ENCODE results near the gene CDX1.
A peak's percentile ranks its signal among the peaks of the same experiment; 100 is the strongest.
"Not testable (repeated sequence)": the region's sequence is repeated elsewhere in the genome, so short reads cannot be mapped to it uniquely, and the experiment has no call there.

The CDX1 gene

GRCh38 chr5:150219861-150220260, 53.3 kb downstream of the CDX1 start:
- H4K20me1 ChIP-seq: no peaks in the 10 kb centered on the region
- no peak overlapping the region for H3K4me3 ChIP-seq
- H3K9ac ChIP-seq: peak overlapping the region in 2 of 11 experiments; percentile 18 to 56; a peak in 2 of 22 replicates
- H3K27ac ChIP-seq: no peak overlapping the region
- peaks cover 7 to 27% (median 16%) of the 10 kb centered on the region in 10 experiments; a peak in 17 of 20 replicates for H3K4me1 ChIP-seq
- no peaks in the 10 kb centered on the region for H3K36me3 ChIP-seq
- no peak for TF ChIP-seq Cebpa-rat (IDR thresholded peaks at IDR 0.05)
- H3K4me2 ChIP-seq: peak overlapping the region in 1 of 11 experiments; percentile 48; a peak in 1 of 22 replicates
- H3K27me3 ChIP-seq: no peaks in the 10 kb centered on the region
- no peaks in the 10 kb centered on the region for H3K9me3 ChIP-seq (replicated peaks in 1 of 11)

GRCh38 chr5:150221471-150221870, 54.9 kb downstream of the CDX1 start:
- Histone ChIP-seq H4K20me1 (no peaks in the 10 kb centered on the region), H3K27me3 (no peaks in the 10 kb centered on the region), H3K36me3 (no peaks in the 10 kb centered on the region), H3K9ac (no peak overlapping the region), H3K4me3 (no peak overlapping the region), H3K4me2 (no peak overlapping the region), H3K4me1 (peaks cover 3 to 19% (median 12%) of the 10 kb centered on the region in 10 experiments; a peak in 17 of 20 replicates), H3K27ac (no peak overlapping the region), H3K9me3 (replicated peaks in 1 of 11) (no peaks in the 10 kb centered on the region)
- no peak for TF ChIP-seq Cebpa-rat (IDR thresholded peaks at IDR 0.05)

- no peak for TF ChIP-seq Cebpa-rat (IDR thresholded peaks at IDR 0.05)
- H3K4me2 ChIP-seq: no peak overlapping the region
- H4K20me1 ChIP-seq: no peaks in the 10 kb centered on the region
- H3K27ac ChIP-seq: no peak overlapping the region
- H3K27me3 ChIP-seq: no peaks in the 10 kb centered on the region
- no peak overlapping the region for H3K4me3 ChIP-seq
- H3K9me3 ChIP-seq (replicated peaks in 1 of 11): no peaks in the 10 kb centered on the region
- peaks cover 7 to 17% (median 11%) of the 10 kb centered on the region in 10 experiments; a peak in 19 of 20 replicates for H3K4me1 ChIP-seq
- H3K36me3 ChIP-seq: no peaks in the 10 kb centered on the region
- H3K9ac ChIP-seq: no peak overlapping the region
These were observed 56.3 kb downstream of the CDX1 start for GRCh38 chr5:150222906-150223305.

GRCh38 chr5:150223474-150223873, 56.9 kb downstream of the CDX1 start:
- Histone ChIP-seq H3K9ac (no peak overlapping the region), H3K27me3 (no peaks in the 10 kb centered on the region), H3K4me2 (no peak overlapping the region), H3K9me3 (replicated peaks in 1 of 11) (no peaks in the 10 kb centered on the region), H3K36me3 (no peaks in the 10 kb centered on the region), H3K4me3 (no peak overlapping the region), H4K20me1 (no peaks in the 10 kb centered on the region), H3K4me1 (peaks cover 7 to 16% (median 12%) of the 10 kb centered on the region in 10 experiments; a peak in 18 of 20 replicates), H3K27ac (no peak overlapping the region)
- TF ChIP-seq Cebpa-rat (IDR thresholded peaks at IDR 0.05): no peak

GRCh38 chr5:150224483-150225027, 58.0 kb downstream of the CDX1 start:
- Histone ChIP-seq H3K9me3 (replicated peaks in 1 of 11) (no peaks in the 10 kb centered on the region), H3K36me3 (no peaks in the 10 kb centered on the region), H3K27ac (no peak overlapping the region), H3K27me3 (no peaks in the 10 kb centered on the region), H3K4me2 (no peak overlapping the region), H3K4me1 (peaks cover 7 to 16% (median 12%) of the 10 kb centered on the region in 10 experiments; a peak in 18 of 20 replicates), H4K20me1 (no peaks in the 10 kb centered on the region), H3K4me3 (no peak overlapping the region), H3K9ac (no peak overlapping the region)
- no peak for TF ChIP-seq Cebpa-rat (IDR thresholded peaks at IDR 0.05)

- H3K9me3 ChIP-seq (replicated peaks in 1 of 11): no peaks in the 10 kb centered on the region
- no peaks in the 10 kb centered on the region for H4K20me1 ChIP-seq
- no peak for TF ChIP-seq Cebpa-rat (IDR thresholded peaks at IDR 0.05)
- H3K4me2 ChIP-seq: peak overlapping the region in 4 of 11 experiments; percentile 10 to 69 (median 46); a peak in 5 of 22 replicates
- H3K27me3 ChIP-seq: no peaks in the 10 kb centered on the region
- 0 out of 22 replicates have a peak overlapping the region, but pooled peaks of 1 of the 11 experiments have one; percentile 2 for H3K27ac ChIP-seq
- peak overlapping the region in 1 of 11 experiments; percentile 38; a peak in 1 of 22 replicates for H3K9ac ChIP-seq
- H3K4me1 ChIP-seq: peaks cover 0 to 16% (median 3%) of the 10 kb centered on the region in 10 experiments; a peak in 9 of 20 replicates
- no peaks in the 10 kb centered on the region for H3K36me3 ChIP-seq
- H3K4me3 ChIP-seq: no peak overlapping the region
These were observed 60.5 kb downstream of the CDX1 start for GRCh38 chr5:150227036-150227435.

GRCh38 chr5:150227606-150228273, 61.2 kb downstream of the CDX1 start:
- H3K4me2 ChIP-seq: peak overlapping the region in 4 of 11 experiments; percentile 10 to 69 (median 46); a peak in 7 of 22 replicates
- peaks cover 0 to 17% (median 3%) of the 10 kb centered on the region in 10 experiments; a peak in 9 of 20 replicates for H3K4me1 ChIP-seq
- no peak for TF ChIP-seq Cebpa-rat (IDR thresholded peaks at IDR 0.05)
- 0 out of 22 replicates have a peak overlapping the region, but pooled peaks of 2 of the 11 experiments have one; percentile 2 to 7 for H3K27ac ChIP-seq
- H3K9me3 ChIP-seq (replicated peaks in 1 of 11): no peaks in the 10 kb centered on the region
- H3K4me3 ChIP-seq: no peak overlapping the region
- no peaks in the 10 kb centered on the region for H3K27me3 ChIP-seq
- H3K9ac ChIP-seq: peak overlapping the region in 2 of 11 experiments; percentile 4 to 38; a peak in 2 of 22 replicates
- H4K20me1 ChIP-seq: no peaks in the 10 kb centered on the region
- no peaks in the 10 kb centered on the region for H3K36me3 ChIP-seq

- no peak overlapping the region for H3K27ac ChIP-seq
- peaks cover 4 to 35% (median 11%) of the 10 kb centered on the region in 10 experiments for H3K4me1 ChIP-seq
- H3K9ac ChIP-seq: no peak overlapping the region
- H3K36me3 ChIP-seq: no peaks in the 10 kb centered on the region
- H4K20me1 ChIP-seq: no peaks in the 10 kb centered on the region
- no peaks in the 10 kb centered on the region for H3K9me3 ChIP-seq (replicated peaks in 1 of 11)
- H3K4me2 ChIP-seq: no peak overlapping the region
- H3K4me3 ChIP-seq: no peak overlapping the region
- no peaks in the 10 kb centered on the region for H3K27me3 ChIP-seq
- TF ChIP-seq Cebpa-rat (IDR thresholded peaks at IDR 0.05): no peak
These were observed 63.0 kb downstream of the CDX1 start for GRCh38 chr5:150229571-150229970.

GRCh38 chr5:150230842-150231241, 64.3 kb downstream of the CDX1 start:
- Histone ChIP-seq H3K27ac (no peak overlapping the region), H3K36me3 (no peaks in the 10 kb centered on the region), H3K4me3 (no peak overlapping the region), H3K9me3 (replicated peaks in 1 of 11) (no peaks in the 10 kb centered on the region), H4K20me1 (no peaks in the 10 kb centered on the region), H3K27me3 (no peaks in the 10 kb centered on the region), H3K9ac (no peak overlapping the region), H3K4me2 (no peak overlapping the region), H3K4me1 (peaks cover 16 to 48% (median 23%) of the 10 kb centered on the region in 10 experiments)
- no peak for TF ChIP-seq Cebpa-rat (IDR thresholded peaks at IDR 0.05)

- H4K20me1 ChIP-seq; H3K36me3 ChIP-seq; H3K9ac ChIP-seq; H3K9me3 ChIP-seq (replicated peaks in 1 of 11); H3K4me3 ChIP-seq; H3K27me3 ChIP-seq: not testable (repeated sequence)
- peak overlapping the region in 2 of 11 experiments; percentile 5 to 6; a peak in 2 of 22 replicates for H3K27ac ChIP-seq
- peaks cover 18 to 34% (median 21%) of the 10 kb centered on the region in 10 experiments for H3K4me1 ChIP-seq
- peak overlapping the region in 4 of 11 experiments; percentile 53 to 84 (median 72); a peak in 7 of 22 replicates for H3K4me2 ChIP-seq
These were observed 67.1 kb downstream of the CDX1 start for GRCh38 chr5:150233706-150234105.

Data from BLaER1 treated with 17β-estradiol and CSF1 and Interleukin-3, amounts not matched to agents 10 nM and 100 nM (cell line).